Activated CD4-positive, CD25-positive, alpha-beta regulatory T cell treated with anti-CD3 and anti-CD28 coated beads, Interleukin-2, amount 50 U/mL, for 24 hours (primary cell): Measurements from ENCODE around the gene TMEM128.
"Not testable (repeated sequence)": the region's sequence is repeated elsewhere in the genome, so short reads cannot be mapped to it uniquely, and the experiment has no call there.

Experiments used
- ATAC-seq, 2 donors: fragments of 150-1000 bp; cut with Tn5 transposase; one replicate each; pipeline ENCODE4 v1.10.0; 2021; ENCODE audit warnings: mild to moderate bottlenecking in 1 of 2, moderate library complexity in 1 of 2

Gene TMEM128

GRCh38 chr4:4248029-4248884 lies at the start of gene TMEM128:
Gene TMEM128, minus strand, starts transcription at chr4:4248223. Its CDS starts 21 bp downstream, at chr4:4248202.
- peak; percentile 99 for ATAC-seq

GRCh38 chr4:4296283-4296846 lies 48.3 kb upstream of the TMEM128 start:
- ATAC-seq = no peak

- no peak for ATAC-seq
These were observed 45.3 kb upstream of the TMEM128 start for GRCh38 chr4:4293279-4293678.

GRCh38 chr4:4289941-4290850 lies 42.2 kb upstream of the TMEM128 start, which contains the start of the genes LYAR and ZBTB49:
Gene LYAR, minus strand, starts transcription at chr4:4290154. Its CDS starts 6,412 bp downstream, at chr4:4283742.
Gene ZBTB49, plus strand, starts transcription at chr4:4290251. Its CDS starts 9,695 bp downstream, at chr4:4299946.
- peak; percentile 93 to 95 for ATAC-seq

- peak in 1 of 2 donors; percentile 4 for ATAC-seq
These were observed 41.5 kb upstream of the TMEM128 start for GRCh38 chr4:4289597-4289940.

- no peak for ATAC-seq
These were observed 41.0 kb upstream of the TMEM128 start for GRCh38 chr4:4289055-4289454.

GRCh38 chr4:4288098-4288497 lies 40.1 kb upstream of the TMEM128 start:
- no peak for ATAC-seq

- no peak for ATAC-seq
These were observed 37.0 kb upstream of the TMEM128 start for GRCh38 chr4:4284827-4285618.

- ATAC-seq = no peak
These were observed 33.8 kb upstream of the TMEM128 start for GRCh38 chr4:4281787-4282186.

GRCh38 chr4:4277531-4277930 lies 29.5 kb upstream of the TMEM128 start:
- ATAC-seq = no peak

- no peak for ATAC-seq
These were observed 26.2 kb upstream of the TMEM128 start for GRCh38 chr4:4274226-4274625.

GRCh38 chr4:4271912-4272311 lies 23.9 kb upstream of the TMEM128 start:
- ATAC-seq = no peak

GRCh38 chr4:4270529-4270928 lies 22.5 kb upstream of the TMEM128 start:
- ATAC-seq = no peak

- peak in 1 of 2 donors; percentile 17 for ATAC-seq
These were observed 21.8 kb upstream of the TMEM128 start for GRCh38 chr4:4269856-4270255.

- ATAC-seq = no peak
These were observed 21.3 kb upstream of the TMEM128 start for GRCh38 chr4:4269331-4269731.

- no peak for ATAC-seq
These were observed 20.8 kb upstream of the TMEM128 start for GRCh38 chr4:4268776-4269175.

- no peak for ATAC-seq
These were observed 20.0 kb upstream of the TMEM128 start for GRCh38 chr4:4267981-4268380.

GRCh38 chr4:4260185-4260751 lies 12.2 kb upstream of the TMEM128 start:
- peak; percentile 53 to 60 for ATAC-seq

- ATAC-seq = no peak
These were observed 11.6 kb upstream of the TMEM128 start for GRCh38 chr4:4259484-4260100.

- ATAC-seq = not testable (repeated sequence)
These were observed 9.7 kb upstream of the TMEM128 start for GRCh38 chr4:4257705-4258104.

- ATAC-seq = no peak
These were observed 8.8 kb upstream of the TMEM128 start for GRCh38 chr4:4256799-4257198.
